ENCODE results near the gene ZNF641.

Gene ZNF641

GRCh38 chr12:48377646-48378045 is 26.9 kb upstream of the ZNF641 start:
- DNase-seq (ENCODE audit: low read depth): no peak
- TF ChIP-seq CTCF (IDR thresholded peaks at IDR 0.05; ENCODE audit: insufficient read depth, low read depth, low read length, missing control alignments): no peak
- H3K4me3 ChIP-seq (ENCODE audit: low read depth, low read length): no peak overlapping the region

GRCh38 chr12:48374164-48374563 is 23.4 kb upstream of the ZNF641 start:
- no peak for DNase-seq (ENCODE audit: low read depth)
- no peak for TF ChIP-seq CTCF (IDR thresholded peaks at IDR 0.05; ENCODE audit: insufficient read depth, low read depth, low read length, missing control alignments)
- H3K4me3 ChIP-seq (ENCODE audit: low read depth, low read length): no peak overlapping the region

GRCh38 chr12:48366131-48366530 is 15.4 kb upstream of the ZNF641 start:
- no peak for DNase-seq (ENCODE audit: low read depth)
- H3K4me3 ChIP-seq (ENCODE audit: low read depth, low read length): no peak overlapping the region
- no peak for TF ChIP-seq CTCF (IDR thresholded peaks at IDR 0.05; ENCODE audit: insufficient read depth, low read depth, low read length, missing control alignments)

GRCh38 chr12:48361664-48362339 is 11.1 kb upstream of the ZNF641 start:
- no peak overlapping the region for H3K4me3 ChIP-seq (ENCODE audit: low read depth, low read length)
- TF ChIP-seq CTCF (IDR thresholded peaks at IDR 0.05; ENCODE audit: insufficient read depth, low read depth, low read length, missing control alignments): no peak
- DNase-seq (ENCODE audit: low read depth): no peak

GRCh38 chr12:48358937-48359513 is 8.3 kb upstream of the ZNF641 start:
- DNase-seq (ENCODE audit: low read depth): no peak
- TF ChIP-seq CTCF (IDR thresholded peaks at IDR 0.05; ENCODE audit: insufficient read depth, low read depth, low read length, missing control alignments): no peak
- H3K4me3 ChIP-seq (ENCODE audit: low read depth, low read length): no peak overlapping the region

- TF ChIP-seq CTCF (IDR thresholded peaks at IDR 0.05; ENCODE audit: insufficient read depth, low read depth, low read length, missing control alignments): no peak
- no peak overlapping the region for H3K4me3 ChIP-seq (ENCODE audit: low read depth, low read length)
- no peak for DNase-seq (ENCODE audit: low read depth)
Measured at GRCh38 chr12:48356041-48356768, 5.5 kb upstream of the ZNF641 start.

Measured in GM12865 (cell line).